Left ventricle myocardium superior (tissue), 1 donor: Measurements from ENCODE around the gene GNMT. TPM values are rescaled to one million over a fixed set of nuclear protein-coding genes. Genes with fewer than 3 reads are reported as not detected.

Experiments used
- ATAC-seq: fragments of 200-7000 bp; cut with Tn5 transposase; one replicate; pipeline ENCODE4 v1.9.1; 2020; ENCODE audit warnings: mild to moderate bottlenecking, moderate library complexity
- DNase-seq: peaks from one replicate; pipeline ENCODE4 v3.0.0-alpha.2; 2020
- intact Hi-C: fragments of 100-400 bp; cut with micrococcal nuclease; formaldehyde crosslinking; loops from one replicate; pipeline ENCODE4 v1.11.0; 2022
- total RNA-seq: library from RNA; stranded (reverse); fragmentation: NEBNext Ultra II Directional; extraction: Animal tissue kit (Norgen Biotek cat#: 25700); gene quantifications from one replicate; pipeline ENCODE4 v1.2.1, GENCODE V29; 2021
- donor health status: DM: no; HTN: yes; CAD: no; lungs with severe emphysema.

GNMT gene
- total RNA-seq, 1 donor from 2014 or later = 2.0 TPM

DNA sequence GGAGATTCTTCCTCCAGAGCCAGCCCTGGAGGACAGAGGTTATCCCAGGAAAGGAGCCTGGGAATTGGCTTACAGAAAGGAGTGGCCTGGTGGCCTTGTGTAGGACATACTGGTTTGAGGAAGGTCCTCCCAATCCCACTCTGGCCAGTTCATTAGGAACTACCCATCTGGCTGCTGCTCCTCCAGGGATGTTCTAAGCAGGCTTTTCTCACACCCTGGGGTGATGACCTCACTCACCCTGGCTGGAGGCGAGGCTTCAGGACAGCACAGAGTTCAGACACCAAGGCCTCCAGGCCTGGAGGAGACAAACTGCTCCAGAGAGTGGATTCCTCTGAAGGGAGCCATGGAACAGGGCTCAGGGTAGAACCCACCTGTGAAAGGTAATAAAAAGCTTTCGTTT, 8.9 kb downstream of the GNMT start:
- intact Hi-C loops = no loop called here
- DNase-seq (no peak), ATAC-seq (no peak)

DNA sequence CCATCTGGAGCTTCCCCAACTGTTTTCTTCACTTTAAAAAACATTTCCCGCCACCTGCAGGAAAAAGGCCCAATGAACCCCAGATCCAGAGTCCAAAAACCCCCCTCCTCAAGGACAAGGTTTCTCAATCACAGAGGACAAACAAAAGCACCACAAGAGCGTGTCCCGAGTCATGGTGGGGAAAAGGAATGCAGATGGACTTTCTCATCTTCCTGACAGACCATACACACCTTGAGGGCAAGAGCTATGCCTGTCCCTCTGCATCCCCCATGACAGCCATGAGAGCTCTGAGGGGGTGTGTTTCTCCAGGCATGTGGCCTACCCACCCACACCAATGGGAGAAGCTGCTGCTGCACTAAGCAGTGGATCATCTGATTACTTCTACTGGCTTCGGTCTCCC, 9.4 kb downstream of the GNMT start:
- DNase-seq = no peak
- intact Hi-C loops = no loop called here
- ATAC-seq = no peak

DNA sequence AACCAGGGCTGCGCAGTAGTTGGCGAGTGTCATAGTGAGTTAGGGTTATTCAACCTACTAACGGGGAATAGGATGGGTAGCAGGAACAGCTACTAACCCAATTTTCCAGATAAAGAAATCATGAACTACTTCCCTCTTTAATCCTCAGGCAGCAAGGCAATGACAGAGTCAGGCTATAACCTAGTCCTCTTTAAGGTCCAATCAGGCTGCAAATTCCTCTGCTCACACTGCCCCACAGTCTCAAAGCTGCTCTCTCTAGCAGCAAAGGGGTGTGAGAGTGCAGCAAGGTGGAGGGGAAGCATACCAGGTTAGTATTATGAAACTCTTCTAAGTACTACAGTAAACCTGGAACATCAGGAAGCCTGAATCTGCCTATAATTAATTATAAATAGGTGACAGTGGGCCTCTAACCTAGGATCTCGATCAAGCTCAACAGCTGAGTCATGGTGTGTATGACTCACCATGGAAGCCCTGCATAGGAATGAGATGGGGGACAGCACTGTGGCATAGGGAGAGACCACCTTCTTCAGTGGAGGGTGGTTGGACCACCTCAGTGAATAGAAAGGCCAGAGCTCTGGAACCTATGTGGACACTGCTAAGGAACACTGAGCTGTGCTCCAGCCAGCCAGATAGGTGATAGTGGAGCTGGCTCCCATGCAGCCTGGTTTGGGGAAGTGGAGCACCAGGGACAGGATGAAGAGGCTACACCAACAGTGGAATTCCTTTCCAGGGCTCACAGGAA, 10.5 kb downstream of the GNMT start:
- no peak for DNase-seq
- intact Hi-C loops = no loop called here

DNA sequence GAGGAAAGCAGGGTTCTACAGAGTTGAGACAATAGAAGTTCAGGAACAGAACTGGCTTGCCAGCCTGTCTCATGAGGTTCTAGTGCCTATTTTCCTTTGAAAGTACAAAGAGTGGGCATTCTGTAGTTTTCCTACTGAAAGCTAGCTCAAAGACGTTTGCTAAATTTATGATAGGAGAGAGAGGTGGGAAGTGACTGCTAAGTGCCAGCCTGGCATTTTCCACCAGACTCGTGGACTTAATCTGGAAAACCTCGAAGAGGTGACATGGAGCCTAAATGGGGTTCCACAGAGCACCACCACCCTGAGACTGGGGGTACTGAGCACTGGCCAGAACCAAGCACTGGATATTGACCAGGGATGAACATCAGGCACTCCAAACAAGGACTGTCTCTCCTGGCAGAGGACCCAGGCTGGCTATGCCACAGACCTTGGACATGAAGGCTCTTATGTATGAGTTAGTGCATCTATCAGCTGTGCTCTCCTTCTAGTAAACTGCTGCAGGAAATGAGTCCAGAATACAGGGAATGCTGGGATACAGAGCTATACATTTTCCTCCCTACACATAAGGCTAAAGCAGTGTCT, 11.3 kb downstream of the GNMT start:
- ATAC-seq (no peak), DNase-seq (no peak)
- intact Hi-C loops = no loop called here

More for the DNA sequence above, 10.5 kb downstream of the GNMT start:
- peak; percentile 51 for ATAC-seq

DNA sequence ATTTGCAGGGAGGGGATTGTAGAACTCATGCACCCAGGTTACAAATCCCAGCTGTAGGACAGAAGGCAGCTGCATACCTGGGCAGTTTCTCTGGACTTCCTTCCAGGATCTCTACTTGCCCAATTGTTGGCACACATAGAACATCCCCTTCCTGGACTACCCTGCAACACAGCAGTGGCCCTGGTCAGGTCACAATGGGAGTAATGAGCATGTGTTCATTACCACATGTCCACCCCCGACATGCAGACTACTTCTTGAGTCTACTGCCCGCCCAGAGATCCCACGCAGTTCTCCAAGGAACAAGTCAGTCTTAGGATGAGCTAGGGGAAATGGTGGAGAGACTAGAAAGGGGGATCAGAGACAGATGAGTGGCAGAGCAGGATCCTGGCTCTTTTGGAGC, 13.4 kb downstream of the GNMT start:
- intact Hi-C loops = no loop called here
- no peak for ATAC-seq
- DNase-seq = no peak

DNA sequence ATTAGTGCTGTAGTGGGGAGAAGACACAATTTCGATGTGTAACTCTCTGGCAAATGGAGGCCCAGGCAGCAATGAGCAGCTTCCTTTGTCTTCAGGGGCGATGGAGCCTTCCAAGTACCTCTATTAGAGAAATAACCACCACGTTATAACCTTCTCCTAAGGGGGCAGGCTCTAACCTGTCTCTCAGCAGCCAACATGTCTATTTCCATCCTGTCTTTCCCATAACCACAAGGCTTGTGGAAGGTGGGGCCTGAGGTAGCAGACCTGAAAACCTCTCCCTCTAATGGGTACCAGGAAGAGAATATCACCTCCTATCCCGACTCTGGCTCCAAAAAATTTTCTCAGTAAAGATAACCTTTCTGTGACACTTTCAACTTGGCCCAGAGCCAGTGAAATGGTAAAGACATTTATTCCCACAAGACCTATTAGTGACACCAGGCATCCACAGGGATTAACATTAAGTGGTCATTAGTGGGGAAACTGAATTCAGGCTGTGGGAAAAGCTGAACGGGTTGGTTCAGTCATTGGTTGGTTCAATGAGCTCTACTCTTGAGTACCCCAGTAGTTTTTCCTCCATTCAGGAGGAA, 14.5 kb downstream of the GNMT start:
- DNase-seq (no peak), ATAC-seq (no peak)
- intact Hi-C loops = no loop called here

DNA sequence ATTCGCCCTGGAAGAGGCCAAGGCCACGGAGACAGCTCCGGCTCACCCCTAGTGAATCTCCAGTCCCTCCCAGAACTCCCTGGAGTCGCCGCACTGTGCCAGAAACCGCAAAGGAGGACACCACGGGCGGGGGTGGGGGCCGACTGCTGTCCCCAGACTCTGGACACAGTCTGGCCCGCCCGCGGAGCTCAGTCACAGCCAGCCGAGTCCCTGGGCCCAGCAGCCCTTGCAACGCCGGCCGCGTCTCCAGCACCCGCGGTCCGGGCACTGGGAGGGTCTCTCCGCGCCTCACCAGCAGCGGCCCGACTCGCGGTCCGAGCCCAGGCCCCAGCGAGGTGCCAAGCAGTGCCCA, 17.9 kb downstream of the GNMT start:
- intact Hi-C loops = no loop called here
- no peak for ATAC-seq
- DNase-seq = peak; percentile 53

DNA sequence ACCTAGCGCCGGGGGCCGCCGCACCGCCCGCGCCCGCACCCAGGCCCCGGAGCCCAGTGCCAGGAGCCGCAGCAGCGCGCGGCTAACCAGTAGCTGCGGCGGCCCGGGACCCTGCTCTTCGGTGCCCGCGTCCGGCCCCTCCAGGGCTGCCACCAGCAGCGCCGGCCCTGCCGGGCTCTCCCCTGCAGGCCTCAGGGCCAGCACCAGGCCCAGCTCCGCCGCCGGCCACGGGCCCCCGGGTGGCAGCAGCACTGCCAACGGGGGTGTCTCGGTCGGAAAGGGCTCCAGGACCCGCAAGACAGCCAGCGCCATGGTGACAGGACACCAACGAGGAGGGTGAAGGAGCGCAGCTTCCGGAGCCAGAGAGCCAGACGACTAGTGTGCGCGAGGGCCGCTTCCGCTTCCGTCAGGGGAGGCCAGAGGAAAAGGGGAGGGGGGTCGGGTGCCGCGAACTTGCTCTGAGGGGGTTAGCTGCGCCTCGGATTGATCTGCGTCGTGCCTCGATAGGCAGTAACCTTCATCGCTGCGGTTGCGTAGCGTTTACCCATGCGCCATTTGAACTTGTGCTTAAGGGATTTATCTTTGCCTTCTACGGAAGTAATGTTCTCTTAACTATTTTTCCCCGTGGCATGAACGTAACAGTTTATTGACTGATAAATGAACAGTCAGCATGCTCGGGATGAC, 18.4 kb downstream of the GNMT start, which contains the start of gene PEX6:
Gene PEX6 (minus strand): TSS at position 343 of the 684 bp plus-strand sequence. CDS start 31 bp downstream, at position 312.
- intact Hi-C loops = no loop called here
- ATAC-seq (peak; percentile 96), DNase-seq (peak; percentile 95)

DNA sequence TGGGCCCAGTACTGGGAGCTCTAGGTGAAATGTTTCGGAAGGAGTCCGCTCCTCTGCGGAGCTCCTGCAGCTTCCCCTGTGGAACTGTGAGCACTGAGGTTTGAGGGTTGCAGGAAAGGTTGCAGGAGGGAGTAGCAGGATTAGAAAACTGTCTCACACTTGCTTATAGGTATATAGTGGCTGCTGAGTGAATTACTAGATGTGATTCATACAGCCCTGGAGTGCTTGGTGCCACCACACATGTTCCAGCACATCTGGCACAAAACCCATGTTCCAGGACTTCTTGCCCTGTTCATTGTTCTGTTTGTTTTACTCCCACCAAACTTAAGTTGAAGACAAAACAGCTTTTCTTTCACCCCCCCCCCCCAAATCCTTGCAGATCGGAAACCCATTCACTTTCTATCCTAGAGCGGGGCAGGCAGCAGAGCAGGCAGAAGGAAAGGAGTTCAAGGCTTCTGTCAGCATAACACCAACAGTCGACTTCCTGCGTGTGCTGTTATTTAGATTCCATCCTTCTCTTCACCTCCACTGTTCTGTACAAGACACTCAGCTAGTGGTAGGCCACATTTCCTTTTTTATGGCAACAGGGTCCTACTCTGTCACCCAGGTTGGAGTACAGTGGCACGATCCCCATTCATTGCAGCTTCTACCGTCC, 19.1 kb downstream of the GNMT start:
- intact Hi-C loops = no loop called here
- DNase-seq (no peak), ATAC-seq (peak; percentile 3)

DNA sequence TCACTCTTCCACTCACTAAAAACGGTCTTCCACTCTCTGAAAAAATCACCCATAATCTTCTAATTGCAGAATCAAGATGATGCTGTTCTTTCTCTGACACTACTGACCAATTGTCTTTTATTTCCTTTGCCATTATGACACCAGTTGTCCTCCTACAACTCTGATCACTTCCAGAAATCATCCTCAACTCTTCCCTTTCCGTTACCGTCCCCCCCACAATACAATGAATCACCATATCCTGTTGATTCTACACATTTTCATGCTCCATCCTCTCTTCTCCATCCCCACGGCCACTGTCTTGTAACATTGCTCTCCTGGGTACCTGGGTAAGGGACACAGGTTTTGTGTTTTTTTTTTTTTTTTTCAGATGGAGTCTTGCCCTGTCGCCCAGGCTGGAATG, 21.3 kb downstream of the GNMT start:
- DNase-seq = no peak
- intact Hi-C loops = no loop called here
- ATAC-seq = no peak

DNA sequence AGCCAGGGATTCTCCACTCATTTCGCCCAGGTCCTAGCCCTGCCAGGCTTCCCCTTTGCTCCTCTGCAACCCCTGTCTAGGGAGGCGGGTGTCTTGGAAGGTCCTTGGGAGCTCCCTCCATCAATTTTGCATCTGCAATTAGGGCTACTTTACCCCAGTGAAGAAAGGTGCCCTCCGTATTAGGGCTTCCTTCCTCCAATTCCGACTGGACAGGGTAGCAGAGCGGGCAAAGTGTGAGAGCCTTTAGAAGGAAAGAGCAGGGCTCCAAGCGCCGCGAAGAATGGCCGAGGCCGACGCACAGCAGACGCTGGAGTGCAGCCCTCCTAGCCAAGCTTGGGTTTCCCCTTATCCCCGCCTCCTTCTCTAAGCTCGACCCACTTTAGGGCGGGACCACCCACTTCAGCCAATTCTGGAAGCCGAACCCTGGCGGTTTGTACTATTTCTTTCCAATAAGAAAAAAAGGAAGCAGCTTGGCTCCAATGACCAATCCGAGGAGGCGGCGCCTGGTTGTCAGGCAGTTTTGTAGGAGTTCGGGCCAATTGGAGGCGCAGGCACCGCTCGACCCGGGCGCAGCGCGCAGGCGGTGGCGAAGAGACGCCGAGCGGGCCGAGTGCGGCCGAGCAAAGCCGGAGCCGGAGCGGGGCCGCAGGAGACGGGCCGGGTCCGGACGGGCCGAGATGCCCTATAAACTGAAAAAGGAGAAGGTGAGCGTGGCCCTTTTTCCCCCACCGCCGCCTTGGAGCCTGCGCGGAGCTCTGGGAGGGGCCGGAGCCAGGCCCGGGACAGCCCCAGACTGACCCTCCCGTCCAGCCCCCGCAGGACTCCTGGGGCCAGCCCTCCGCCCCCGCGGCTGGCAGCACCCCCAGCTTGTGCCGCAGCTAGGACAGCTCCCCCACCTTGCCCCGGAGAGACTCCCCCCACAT, 23.7 kb downstream of the GNMT start, which contains the start of gene PPP2R5D:
Gene PPP2R5D (plus strand): TSS at position 570 of the 923 bp plus-strand sequence. CDS start 108 bp downstream, at position 678.
- DNase-seq = peak; percentile 97
- intact Hi-C loops = no loop called here
- ATAC-seq = peak; percentile 96

DNA sequence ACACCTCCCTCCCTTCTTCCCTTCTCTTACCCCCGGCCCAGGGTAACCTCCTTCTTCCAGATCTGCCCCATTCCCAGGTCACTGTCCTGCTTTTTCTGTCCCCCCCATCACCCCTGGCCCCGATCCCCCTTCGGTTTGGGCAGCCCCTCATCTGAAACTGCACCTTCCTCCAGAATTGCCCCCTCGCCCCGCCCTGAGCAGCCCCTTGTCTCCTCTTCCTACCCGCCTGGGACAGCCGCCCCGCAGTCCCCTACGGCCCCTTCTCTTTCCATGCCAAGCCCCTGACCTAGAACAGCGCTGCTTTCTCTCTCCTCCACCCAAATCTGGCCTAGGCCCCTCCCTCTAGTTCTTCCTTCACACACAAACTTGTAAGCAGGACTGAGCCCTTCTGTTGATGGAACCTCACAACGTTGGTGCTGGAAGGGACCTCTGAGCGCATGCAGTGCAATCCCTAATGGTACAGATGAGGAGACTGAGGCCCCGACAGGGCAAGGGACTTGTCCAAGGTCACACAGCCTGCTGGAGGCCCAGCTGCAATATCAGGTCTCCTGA, 24.4 kb downstream of the GNMT start:
- intact Hi-C loops = no loop called here
- peak; percentile 8 for ATAC-seq
- DNase-seq = peak; percentile 39

DNA sequence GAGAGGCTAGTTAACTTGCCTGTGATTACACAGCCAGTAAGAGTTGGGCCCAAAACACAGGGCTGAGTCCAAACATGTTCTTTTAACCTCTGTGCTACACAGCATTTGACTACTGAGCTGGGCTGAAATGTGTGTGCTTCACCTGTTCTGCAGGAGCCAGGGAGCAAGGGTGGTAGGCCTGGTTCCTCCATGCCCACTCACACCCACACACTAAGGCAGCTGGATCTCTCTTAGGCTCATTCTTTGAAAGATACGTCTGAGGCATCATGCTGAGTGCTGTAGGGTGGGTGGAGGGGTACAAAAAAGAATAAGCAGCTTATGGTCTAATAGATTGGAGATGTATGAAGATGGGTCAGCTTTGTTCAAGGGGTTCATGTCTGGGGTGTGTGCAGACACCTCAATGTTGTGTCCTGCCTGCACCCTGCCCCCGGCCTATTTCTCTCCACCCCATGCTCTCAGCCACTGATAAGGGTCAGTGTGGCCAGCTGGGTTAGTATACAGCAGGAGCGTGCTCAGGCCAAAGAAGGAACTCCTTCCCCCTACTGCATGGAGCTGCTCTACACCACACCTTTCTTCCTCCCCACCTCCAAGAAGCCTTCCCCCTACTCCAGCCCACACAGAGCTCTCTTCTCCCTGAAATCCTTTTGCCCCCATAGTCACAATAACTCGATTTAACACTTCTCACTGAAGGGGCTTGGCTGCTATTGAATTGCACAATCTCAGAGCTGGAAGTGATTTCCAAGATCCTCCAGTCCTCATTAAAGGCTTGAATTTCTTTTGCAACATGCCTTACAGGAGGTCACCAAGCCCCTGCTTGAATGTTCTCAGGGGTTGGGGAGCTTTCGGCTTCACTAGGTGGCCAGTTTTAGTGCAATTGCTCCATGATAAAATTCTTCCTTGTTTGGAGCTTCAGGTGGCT, 27.2 kb downstream of the GNMT start:
- ATAC-seq (no peak), DNase-seq (no peak)
- intact Hi-C loops = no loop called here

DNA sequence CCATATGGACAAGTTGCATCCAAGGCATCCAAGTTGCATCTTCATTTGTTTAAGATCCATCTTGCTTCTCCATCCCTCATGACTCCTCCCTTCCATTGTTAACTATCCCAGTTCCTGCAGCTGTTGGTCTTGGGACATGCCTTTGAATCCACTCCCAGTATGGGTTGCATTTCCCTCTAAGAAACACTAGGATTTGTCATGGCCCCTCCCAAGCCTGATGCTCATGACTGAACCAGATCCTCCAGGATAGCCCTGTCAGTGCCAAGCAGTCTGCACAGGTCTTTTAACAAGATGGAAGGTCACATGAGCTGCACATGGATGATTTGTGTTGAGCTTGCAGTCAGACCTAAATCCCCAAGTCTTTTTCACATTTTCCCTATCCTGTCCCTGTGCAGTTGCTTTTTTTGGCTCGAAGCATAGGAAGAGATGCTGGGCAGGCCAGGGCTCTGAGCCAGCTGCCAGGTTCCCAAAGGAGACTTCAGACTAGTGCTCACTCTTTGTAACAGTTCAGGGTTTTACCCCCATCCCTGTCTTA, 28.0 kb downstream of the GNMT start:
- intact Hi-C loops = no loop called here
- DNase-seq = no peak
- ATAC-seq = no peak

DNA sequence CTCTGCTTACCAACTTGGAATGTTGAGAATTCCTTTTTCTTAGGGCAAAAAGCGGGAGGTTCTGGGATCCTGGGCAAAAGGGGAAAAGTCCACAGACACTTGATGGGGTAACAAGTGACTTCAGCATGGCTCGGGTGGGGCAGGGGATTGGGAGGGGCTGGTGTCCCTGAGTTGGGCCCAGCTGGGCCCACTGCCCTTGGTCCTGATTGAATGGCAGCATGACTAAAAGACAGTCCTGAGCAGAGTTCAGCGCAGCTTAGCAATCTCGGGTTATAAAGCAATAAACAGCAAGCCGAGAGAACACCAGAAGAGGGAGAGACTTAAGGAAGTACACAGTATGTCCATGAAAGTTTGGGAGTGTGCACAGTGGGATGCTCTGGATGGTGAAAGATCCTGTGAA, 29.4 kb downstream of the GNMT start:
- ATAC-seq (no peak), DNase-seq (no peak)
- intact Hi-C loops = no loop called here

DNA sequence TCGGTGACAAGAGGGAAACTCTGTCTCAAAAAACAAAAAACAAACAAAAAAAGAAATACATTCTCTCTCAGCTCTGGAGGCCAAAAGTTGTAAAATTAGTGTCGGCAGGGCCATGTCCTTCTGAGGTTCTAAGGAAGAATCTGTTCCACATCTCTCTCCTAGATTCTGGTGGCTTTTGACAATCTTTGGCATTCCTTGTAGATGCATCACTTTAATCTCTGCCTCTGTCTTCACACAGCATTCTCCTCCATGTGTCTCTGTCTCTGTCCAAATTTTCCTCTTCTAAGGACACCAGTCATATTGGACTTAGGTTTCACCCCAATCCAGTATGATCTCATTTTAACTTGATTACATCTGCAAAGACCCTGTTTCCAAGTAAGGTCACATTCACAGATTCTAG, 32.9 kb downstream of the GNMT start:
- intact Hi-C loops = no loop called here
- ATAC-seq = no peak
- no peak for DNase-seq

DNA sequence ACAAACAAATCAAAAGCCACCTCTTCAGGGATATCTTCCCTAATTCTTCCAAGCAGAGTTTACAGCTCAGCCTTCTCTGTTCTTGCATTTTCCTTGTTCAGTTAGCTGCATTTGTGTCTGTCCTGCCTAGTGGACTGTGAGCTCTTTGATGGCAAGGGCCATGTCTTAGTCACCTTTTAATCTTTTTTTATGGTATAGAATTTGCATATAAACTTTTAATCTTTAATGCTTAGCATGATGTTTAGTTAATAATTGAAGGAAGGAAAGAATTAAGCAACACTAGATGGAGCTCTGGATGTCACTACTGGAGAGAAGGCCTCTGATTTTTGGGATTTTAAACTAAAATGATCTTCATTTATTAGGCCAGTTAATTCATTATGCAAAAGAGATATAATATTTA, 36.0 kb downstream of the GNMT start:
- DNase-seq (no peak), ATAC-seq (no peak)
- intact Hi-C loops = no loop called here
